Progenitor cell of endocrine pancreas (in vitro differentiated cells): ENCODE measurements around the gene BRIP1. TPM values are rescaled to one million over a fixed set of nuclear protein-coding genes. Genes with fewer than 3 reads are reported as not detected.

Experiments used
- DNase-seq: peaks from one replicate; pipeline ENCODE4 v3.0.0; 2021; ENCODE audit warnings: low spot score; ENCODE audit not compliant: unreplicated experiment
- H3K27ac Mint-ChIP-seq: 2 replicates; pipeline ENCODE4 v1.8.0; 2021; ENCODE audit warnings: mild to moderate bottlenecking, moderate library complexity, mixed read lengths
- H3K27me3 Mint-ChIP-seq: 2 replicates; pipeline ENCODE4 v1.8.0; 2021; ENCODE audit warnings: mixed read lengths
- H3K36me3 Mint-ChIP-seq: 2 replicates; pipeline ENCODE4 v1.8.0; 2022; ENCODE audit warnings: mixed read lengths; ENCODE audit not compliant: insufficient read depth
- H3K4me1 Mint-ChIP-seq: 2 replicates; pipeline ENCODE4 v1.8.0; 2021; ENCODE audit warnings: low read depth, mixed read lengths
- H3K4me3 Mint-ChIP-seq: 2 replicates; pipeline ENCODE4 v1.8.0; 2021; ENCODE audit warnings: low read depth, mild to moderate bottlenecking, moderate library complexity, mixed read lengths
- H3K9me3 Mint-ChIP-seq: 2 replicates; pipeline ENCODE4 v1.8.0; 2021; ENCODE audit warnings: low read depth, mixed read lengths
- CTCF ChIP-seq: fragments of 200-600 bp; sonication (generic); IDR thresholded peaks from one replicate; pipeline ENCODE4 v1.5.0; 2021; ENCODE audit warnings: antibody characterized with exemption, mild to moderate bottlenecking; ENCODE audit not compliant: unreplicated experiment
- total RNA-seq: library from RNA; stranded (reverse); gene quantifications from 2 replicates; pipeline ENCODE4 v1.2.1, GENCODE V29; 2021

Gene BRIP1
- total RNA-seq, 1 donor from 2014 or later: 13.5 TPM

GRCh38 chr17:61793565-61793964, 69.8 kb downstream of the BRIP1 start:
- Mint-ChIP-seq H3K27ac (no peak overlapping the region), H3K36me3 (peaks cover 15% of the 10 kb centered on the region), H3K4me1 (no peaks in the 10 kb centered on the region), H3K27me3 (no peaks in the 10 kb centered on the region), H3K4me3 (no peak overlapping the region), H3K9me3 (no peaks in the 10 kb centered on the region)
- DNase-seq: no peak
- no peak for TF ChIP-seq CTCF

GRCh38 chr17:61789872-61790271, 73.5 kb downstream of the BRIP1 start:
- H3K27ac Mint-ChIP-seq: no peak overlapping the region
- H3K4me3 Mint-ChIP-seq: no peak overlapping the region
- H3K9me3 Mint-ChIP-seq: no peaks in the 10 kb centered on the region
- DNase-seq: no peak
- H3K27me3 Mint-ChIP-seq: no peaks in the 10 kb centered on the region
- no peaks in the 10 kb centered on the region for H3K4me1 Mint-ChIP-seq
- TF ChIP-seq CTCF: no peak
- peaks cover 8% of the 10 kb centered on the region for H3K36me3 Mint-ChIP-seq

GRCh38 chr17:61786088-61786487, 77.2 kb downstream of the BRIP1 start:
- Mint-ChIP-seq H3K9me3 (no peaks in the 10 kb centered on the region), H3K36me3 (peaks cover 7% of the 10 kb centered on the region), H3K27ac (no peak overlapping the region), H3K27me3 (no peaks in the 10 kb centered on the region), H3K4me1 (no peaks in the 10 kb centered on the region), H3K4me3 (no peak overlapping the region)
- no peak for TF ChIP-seq CTCF
- no peak for DNase-seq

GRCh38 chr17:61784510-61784909, 78.8 kb downstream of the BRIP1 start:
- H3K36me3 Mint-ChIP-seq: peaks cover 2% of the 10 kb centered on the region
- H3K4me3 Mint-ChIP-seq: no peak overlapping the region
- H3K9me3 Mint-ChIP-seq: no peaks in the 10 kb centered on the region
- no peak for DNase-seq
- H3K4me1 Mint-ChIP-seq: no peaks in the 10 kb centered on the region
- no peak overlapping the region for H3K27ac Mint-ChIP-seq
- H3K27me3 Mint-ChIP-seq: no peaks in the 10 kb centered on the region
- TF ChIP-seq CTCF: no peak

GRCh38 chr17:61783556-61784304, 79.6 kb downstream of the BRIP1 start:
- Mint-ChIP-seq H3K27ac (no peak overlapping the region), H3K9me3 (no peaks in the 10 kb centered on the region), H3K4me1 (no peaks in the 10 kb centered on the region), H3K4me3 (no peak overlapping the region), H3K27me3 (no peaks in the 10 kb centered on the region), H3K36me3 (peaks cover 4% of the 10 kb centered on the region)
- TF ChIP-seq CTCF: no peak
- no peak for DNase-seq
